GM10248 (cell line): ENCODE results near the gene ADGRG1.

Experiments used
- CTCF ChIA-PET: fragments of 300-600 bp; sonication (Branson Sonifier 250); formaldehyde crosslinking; extraction: SDS; loops from one replicate; lab custom pipeline; 2021; ENCODE audit warnings: antibody characterized with exemption; lab: Yijun Ruan, JAX
- POLR2A ChIA-PET: fragments of 350-650 bp; sonication (Branson Sonifier 250); formaldehyde crosslinking; extraction: SDS; loops from one replicate; lab custom pipeline; 2020; ENCODE audit warnings: antibody characterized with exemption; lab: Yijun Ruan, JAX
- DNase-seq: peaks from one replicate; pipeline ENCODE4 v3.0.0; 2012; ENCODE audit errors: extremely low spot score
- CTCF ChIP-seq: IDR thresholded peaks from 2 replicates; pipeline ENCODE4 v1.5.1; 2012; ENCODE audit warnings: mild to moderate bottlenecking, low read depth; ENCODE audit errors: extremely low read depth, missing control alignments, control extremely low read depth

Gene ADGRG1

GRCh38 chr16:57614536-57614935 lies 13.9 kb upstream of the ADGRG1 start:
- TF ChIP-seq CTCF, result no peak
- POLR2A ChIA-PET, result no interaction called here
- DNase-seq, result no peak
- CTCF ChIA-PET, result interaction anchor here (1.0 to 4.6 kb wide), 7 partner anchors 9 to 34 kb away, joined by 3 to 30 read pairs (median 4); no protein-coding TSS in a partner anchor

GRCh38 chr16:57614944-57615343 lies 13.5 kb upstream of the ADGRG1 start:
- no peak for DNase-seq
- POLR2A ChIA-PET, result no interaction called here
- TF ChIP-seq CTCF, result no peak
- CTCF ChIA-PET, result interaction anchor here (1.0 to 4.6 kb wide), 6 partner anchors 9 to 34 kb away, joined by 3 to 30 read pairs (median 4); no protein-coding TSS in a partner anchor

- ChIA-PET POLR2A (no interaction called here), CTCF (interaction anchor here (1.2 to 4.6 kb wide), 4 partner anchors 8 to 33 kb away, joined by 3 to 30 read pairs (median 4); no protein-coding TSS in a partner anchor)
- no peak for TF ChIP-seq CTCF
- no peak for DNase-seq
Observed at GRCh38 chr16:57615813-57616212, 12.6 kb upstream of the ADGRG1 start.

GRCh38 chr16:57616241-57616640 lies 12.2 kb upstream of the ADGRG1 start:
- ChIA-PET POLR2A (no interaction called here), CTCF (interaction anchor here (1.2 to 4.6 kb wide), 3 partner anchors 10 to 32 kb away, joined by 3 to 30 read pairs (median 3); no protein-coding TSS in a partner anchor)
- no peak for TF ChIP-seq CTCF
- no peak for DNase-seq

GRCh38 chr16:57616876-57617275 lies 11.6 kb upstream of the ADGRG1 start:
- ChIA-PET CTCF (interaction anchor here (1.2 to 4.6 kb wide), 3 partner anchors 10 to 32 kb away, joined by 3 to 30 read pairs (median 3); no protein-coding TSS in a partner anchor), POLR2A (no interaction called here)
- DNase-seq, result no peak
- no peak for TF ChIP-seq CTCF

- ChIA-PET POLR2A (no interaction called here), CTCF (interaction anchor here (1.6 to 4.6 kb wide), 2 partner anchors 16 to 31 kb away, joined by 5 to 30 read pairs; no protein-coding TSS in a partner anchor)
- no peak for TF ChIP-seq CTCF
- DNase-seq, result no peak
Observed at GRCh38 chr16:57617604-57618111, 10.8 kb upstream of the ADGRG1 start.
